Transverse colon (tissue), 4 donors: ENCODE data around the gene SUN2.

Experiments
- POLR2AphosphoS5 ChIP-seq, 3 donors: sonication (generic); formaldehyde crosslinking; IDR thresholded peaks; one replicate each; pipeline ENCODE4 v1.6.1; 2016; ENCODE audit warnings: antibody characterized with exemption in 3 of 3
- TF ChIP-seq, protein P1 (sequence below), 5 experiments: fragments of 200-600 bp in 3 of 5; fragments of 450-650 bp in 2 of 5; sonication (generic) in 3 of 5; IDR thresholded peaks; 1 replicate in 2 of 5; 2 replicates in 3 of 5; pipeline ENCODE4 v1.5.1; 2016 to 2017; ENCODE audit warnings: antibody characterized with exemption in 5 of 5, inconsistent platforms in 3 of 5, mild to moderate bottlenecking in 2 of 5, moderate library complexity in 1 of 5

DNA sequence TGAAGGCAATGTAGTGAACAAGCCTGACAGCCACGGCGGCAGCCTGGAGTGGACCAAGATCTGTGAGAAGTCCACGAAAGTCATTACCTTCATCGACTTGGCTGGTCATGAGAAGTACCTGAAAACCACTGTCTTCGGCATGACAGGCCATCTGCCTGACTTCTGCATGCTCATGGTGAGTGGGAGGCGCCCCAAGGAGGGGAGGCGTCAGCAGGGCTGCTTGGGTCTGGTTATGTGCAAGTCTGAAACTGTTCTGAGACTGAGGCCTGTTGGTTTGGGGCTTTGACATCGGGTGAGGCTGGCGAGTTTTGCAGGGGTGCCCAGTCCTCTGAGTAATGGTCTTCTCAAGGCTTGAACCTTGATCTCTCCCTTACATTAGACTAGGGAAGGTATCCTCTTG lies 39.0 kb downstream of the SUN2 start:
- TF ChIP-seq, protein P1, sequence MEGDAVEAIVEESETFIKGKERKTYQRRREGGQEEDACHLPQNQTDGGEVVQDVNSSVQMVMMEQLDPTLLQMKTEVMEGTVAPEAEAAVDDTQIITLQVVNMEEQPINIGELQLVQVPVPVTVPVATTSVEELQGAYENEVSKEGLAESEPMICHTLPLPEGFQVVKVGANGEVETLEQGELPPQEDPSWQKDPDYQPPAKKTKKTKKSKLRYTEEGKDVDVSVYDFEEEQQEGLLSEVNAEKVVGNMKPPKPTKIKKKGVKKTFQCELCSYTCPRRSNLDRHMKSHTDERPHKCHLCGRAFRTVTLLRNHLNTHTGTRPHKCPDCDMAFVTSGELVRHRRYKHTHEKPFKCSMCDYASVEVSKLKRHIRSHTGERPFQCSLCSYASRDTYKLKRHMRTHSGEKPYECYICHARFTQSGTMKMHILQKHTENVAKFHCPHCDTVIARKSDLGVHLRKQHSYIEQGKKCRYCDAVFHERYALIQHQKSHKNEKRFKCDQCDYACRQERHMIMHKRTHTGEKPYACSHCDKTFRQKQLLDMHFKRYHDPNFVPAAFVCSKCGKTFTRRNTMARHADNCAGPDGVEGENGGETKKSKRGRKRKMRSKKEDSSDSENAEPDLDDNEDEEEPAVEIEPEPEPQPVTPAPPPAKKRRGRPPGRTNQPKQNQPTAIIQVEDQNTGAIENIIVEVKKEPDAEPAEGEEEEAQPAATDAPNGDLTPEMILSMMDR (IDR thresholded peaks at IDR 0.05): no peak
- TF ChIP-seq POLR2AphosphoS5 (IDR thresholded peaks at IDR 0.05): no peak
